ENCODE data around the gene CUL9. TPM values are rescaled to one million over a fixed set of nuclear protein-coding genes. Genes with fewer than 3 reads are reported as not detected.

Gene CUL9
- total RNA-seq, 2 experiments from 2014 or later: 34.0 to 35.1 TPM

GRCh38 chr6:43258807-43259686 is 77.1 kb downstream of the CUL9 start:
- Mint-ChIP-seq H3K27ac (no peak overlapping the region), H3K27me3 (no peaks in the 10 kb centered on the region), H3K4me3 (no peak overlapping the region), H3K4me1 (peaks cover 13% of the 10 kb centered on the region), H3K9me3 (ENCODE audit: low read depth) (no peaks in the 10 kb centered on the region), H3K36me3 (ENCODE audit: low read depth) (no peaks in the 10 kb centered on the region)
- CTCF ChIA-PET: interaction anchor here (0.5 to 0.6 kb wide), 3 partner anchors 10 to 139 kb away, joined by 3 to 4 read pairs (median 3); no protein-coding TSS in a partner anchor
- intact Hi-C loops (cut with DNase I, micrococcal nuclease): no loop called here
- ATAC-seq (no peak), DNase-seq (no peak)
- POLR2A ChIA-PET: no interaction called here

GRCh38 chr6:43260791-43261190 is 78.8 kb downstream of the CUL9 start:
- H3K27ac Mint-ChIP-seq: no peak overlapping the region
- intact Hi-C loops (cut with DNase I, micrococcal nuclease): no loop called here
- no peaks in the 10 kb centered on the region for H3K36me3 Mint-ChIP-seq (ENCODE audit: low read depth)

DNA sequence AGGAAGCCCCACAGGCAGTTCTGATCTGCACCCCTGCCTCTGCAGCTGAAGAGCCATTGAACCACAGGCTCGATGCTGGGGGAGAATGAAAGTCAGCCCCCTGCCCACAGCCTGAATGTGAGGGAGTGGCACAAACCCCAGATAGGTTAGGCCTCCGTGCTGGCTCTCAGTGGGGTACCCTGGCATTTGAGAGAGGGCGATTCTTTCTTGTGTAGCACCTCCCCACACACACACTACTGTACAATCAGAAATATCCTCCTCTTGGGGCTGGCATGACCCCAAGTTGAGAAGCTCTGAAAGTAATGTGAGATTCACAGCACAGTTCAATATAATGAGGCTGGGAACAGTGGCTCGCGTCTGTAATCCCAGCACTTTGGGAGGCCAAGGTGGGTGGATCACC is 79.2 kb downstream of the CUL9 start:
- H3K27me3 Mint-ChIP-seq: no peaks in the 10 kb centered on the region
- no peak overlapping the region for H3K4me3 Mint-ChIP-seq
- H3K9me3 Mint-ChIP-seq (ENCODE audit: low read depth): no peaks in the 10 kb centered on the region
- ChIA-PET CTCF (interaction anchor here (0.7 to 3.8 kb wide), 2 partner anchors 17 to 246 kb away, joined by 5 to 21 read pairs; no protein-coding TSS in a partner anchor), POLR2A (no interaction called here)
- no peak for DNase-seq
- H3K36me3 Mint-ChIP-seq (ENCODE audit: low read depth): no peaks in the 10 kb centered on the region
- peaks cover 8% of the 10 kb centered on the region for H3K4me1 Mint-ChIP-seq
- no peak overlapping the region for H3K27ac Mint-ChIP-seq
- intact Hi-C loops (cut with DNase I, micrococcal nuclease): no loop called here
- ATAC-seq: no peak

More at GRCh38 chr6:43260791-43261190, 78.8 kb downstream of the CUL9 start:
- Mint-ChIP-seq H3K4me3 (no peak overlapping the region), H3K9me3 (ENCODE audit: low read depth) (no peaks in the 10 kb centered on the region), H3K4me1 (peaks cover 8% of the 10 kb centered on the region), H3K27me3 (no peaks in the 10 kb centered on the region)
- POLR2A ChIA-PET: no interaction called here
- CTCF ChIA-PET: no interaction called here
- no peak for ATAC-seq
- DNase-seq: no peak

DNA sequence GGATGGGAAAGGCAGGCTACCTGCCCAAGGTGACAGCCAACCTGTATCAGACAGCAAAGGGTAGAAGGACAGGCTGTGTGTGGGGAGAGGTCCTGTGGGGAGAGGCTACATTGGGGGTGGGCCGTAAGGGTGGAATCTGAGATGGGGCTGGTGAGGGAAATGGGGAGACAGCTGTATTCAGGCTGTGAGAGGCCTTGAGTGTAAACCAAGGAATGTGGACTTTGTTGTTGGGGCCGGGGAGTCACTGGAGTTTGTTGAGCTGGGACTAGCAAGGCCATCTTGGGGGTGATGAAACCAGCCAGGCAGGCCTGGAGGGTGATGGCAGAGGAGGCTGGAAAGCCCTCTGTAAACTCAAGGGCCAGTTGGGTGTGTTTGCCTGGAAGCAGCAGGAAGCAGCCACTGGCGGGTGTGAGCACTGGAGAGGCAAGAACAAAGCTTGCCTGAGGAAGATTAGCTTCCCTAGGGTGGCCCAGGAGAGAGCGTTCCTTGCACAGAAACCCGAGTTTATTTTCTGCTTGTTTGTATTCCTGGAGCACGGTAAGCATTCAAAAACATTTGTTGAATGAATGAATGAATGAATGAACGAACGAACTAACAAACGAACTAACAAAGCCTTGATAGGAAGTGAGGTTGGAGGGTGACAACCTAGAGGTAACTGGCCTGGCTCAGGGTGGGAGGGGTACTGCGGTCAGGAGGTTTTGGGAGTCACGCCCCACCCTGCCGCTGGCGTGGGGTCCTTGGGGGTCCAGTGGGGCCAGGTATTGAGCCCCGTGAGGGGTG is 80.2 kb downstream of the CUL9 start:
- no peak for DNase-seq
- intact Hi-C loops (cut with DNase I, micrococcal nuclease): no loop called here
- peaks cover 7% of the 10 kb centered on the region for H3K4me1 Mint-ChIP-seq
- no peaks in the 10 kb centered on the region for H3K36me3 Mint-ChIP-seq (ENCODE audit: low read depth)
- H3K27me3 Mint-ChIP-seq: no peaks in the 10 kb centered on the region
- ATAC-seq: no peak
- no peak overlapping the region for H3K27ac Mint-ChIP-seq
- CTCF ChIA-PET: interaction anchor here (0.5 to 3.8 kb wide), 6 partner anchors 34 to 270 kb away, joined by 3 to 21 read pairs (median 4); partner anchors contain the start of gene CUL7
- POLR2A ChIA-PET: no interaction called here
- no peak overlapping the region for H3K4me3 Mint-ChIP-seq
- no peaks in the 10 kb centered on the region for H3K9me3 Mint-ChIP-seq (ENCODE audit: low read depth)

- intact Hi-C loops (cut with DNase I, micrococcal nuclease): loop anchor here (1.0 kb wide), 3 partner anchors 71 to 243 kb away; no protein-coding TSS in a partner anchor
- peaks cover 3% of the 10 kb centered on the region for H3K4me1 Mint-ChIP-seq
- H3K27me3 Mint-ChIP-seq: no peaks in the 10 kb centered on the region
- DNase-seq: no peak
- ChIA-PET POLR2A (no interaction called here), CTCF (interaction anchor here (0.6 to 3.8 kb wide), 7 partner anchors 33 to 281 kb away, joined by 3 to 21 read pairs (median 3); no protein-coding TSS in a partner anchor)
- no peak overlapping the region for H3K4me3 Mint-ChIP-seq
- H3K9me3 Mint-ChIP-seq (ENCODE audit: low read depth): no peaks in the 10 kb centered on the region
- no peak overlapping the region for H3K27ac Mint-ChIP-seq
- no peaks in the 10 kb centered on the region for H3K36me3 Mint-ChIP-seq (ENCODE audit: low read depth)
- ATAC-seq: no peak
Measured at GRCh38 chr6:43262780-43263313, 80.9 kb downstream of the CUL9 start.

DNA sequence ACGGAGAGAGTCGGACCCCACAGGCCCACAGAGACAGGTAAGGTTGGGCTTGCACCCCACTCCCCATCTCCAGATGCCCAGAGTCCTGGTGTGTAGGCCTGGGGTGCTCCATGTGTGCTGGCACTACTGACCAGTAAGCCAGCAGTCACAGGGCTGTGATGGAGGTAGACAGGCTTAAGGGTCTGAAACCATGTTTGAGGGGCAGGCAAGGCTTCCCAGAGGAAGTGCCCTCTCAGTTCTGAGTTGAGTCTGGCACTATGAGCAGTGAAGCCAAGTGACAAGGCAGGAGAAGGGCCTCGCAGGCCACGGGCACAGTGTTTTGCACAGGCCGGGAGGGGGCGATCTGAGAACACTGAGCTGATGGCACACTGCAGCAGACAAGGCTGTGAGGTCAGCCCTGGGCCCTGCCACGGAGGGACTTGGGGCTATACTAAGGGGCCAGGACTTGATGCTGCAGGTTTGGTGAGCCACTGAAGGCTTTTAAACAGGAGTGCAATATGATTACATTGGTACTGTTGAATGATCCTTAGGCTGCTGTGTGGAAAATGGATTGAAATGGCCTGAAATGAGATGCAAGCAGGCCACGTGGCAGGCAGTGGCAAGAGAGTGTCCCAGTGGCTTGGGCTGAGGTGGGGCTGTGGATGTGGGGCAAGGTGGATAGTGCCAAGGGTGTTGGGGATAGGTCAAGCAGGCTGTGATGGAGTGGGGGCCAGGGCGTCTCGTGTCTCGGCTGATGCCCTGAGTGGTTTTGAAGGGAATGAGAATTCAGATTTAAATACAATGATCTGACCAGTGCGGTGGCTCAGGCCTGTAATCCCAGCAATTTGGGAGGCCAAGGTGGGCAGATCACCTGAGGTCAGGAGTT is 81.5 kb downstream of the CUL9 start:
- peak; percentile 99 for ATAC-seq
- no peaks in the 10 kb centered on the region for H3K27me3 Mint-ChIP-seq
- CTCF ChIA-PET: interaction anchor here (0.6 to 3.8 kb wide), 12 partner anchors 9 to 281 kb away, joined by 3 to 21 read pairs (median 3); partner anchors contain the start of gene SLC22A7
- peak; percentile 89 for DNase-seq
- H3K4me3 Mint-ChIP-seq: no peak overlapping the region
- intact Hi-C loops (cut with DNase I, micrococcal nuclease): loop anchor here (1.0 kb wide), 3 partner anchors 71 to 243 kb away; no protein-coding TSS in a partner anchor
- peaks cover 3% of the 10 kb centered on the region for H3K4me1 Mint-ChIP-seq
- no peaks in the 10 kb centered on the region for H3K9me3 Mint-ChIP-seq (ENCODE audit: low read depth)
- POLR2A ChIA-PET: no interaction called here
- H3K36me3 Mint-ChIP-seq (ENCODE audit: low read depth): no peaks in the 10 kb centered on the region
- no peak overlapping the region for H3K27ac Mint-ChIP-seq

GRCh38 chr6:43264599-43265145 is 82.7 kb downstream of the CUL9 start:
- peaks cover 7% of the 10 kb centered on the region for H3K4me1 Mint-ChIP-seq
- DNase-seq (no peak), ATAC-seq (no peak)
- no peaks in the 10 kb centered on the region for H3K36me3 Mint-ChIP-seq (ENCODE audit: low read depth)
- H3K4me3 Mint-ChIP-seq: no peak overlapping the region
- H3K27me3 Mint-ChIP-seq: peaks cover 4% of the 10 kb centered on the region
- intact Hi-C loops (cut with DNase I, micrococcal nuclease): no loop called here
- H3K9me3 Mint-ChIP-seq (ENCODE audit: low read depth): no peaks in the 10 kb centered on the region
- H3K27ac Mint-ChIP-seq: no peak overlapping the region
- ChIA-PET CTCF (interaction anchor here (0.7 to 3.8 kb wide), 10 partner anchors 8 to 242 kb away, joined by 3 to 21 read pairs (median 3); partner anchors contain the start of gene SLC22A7), POLR2A (no interaction called here)

DNA sequence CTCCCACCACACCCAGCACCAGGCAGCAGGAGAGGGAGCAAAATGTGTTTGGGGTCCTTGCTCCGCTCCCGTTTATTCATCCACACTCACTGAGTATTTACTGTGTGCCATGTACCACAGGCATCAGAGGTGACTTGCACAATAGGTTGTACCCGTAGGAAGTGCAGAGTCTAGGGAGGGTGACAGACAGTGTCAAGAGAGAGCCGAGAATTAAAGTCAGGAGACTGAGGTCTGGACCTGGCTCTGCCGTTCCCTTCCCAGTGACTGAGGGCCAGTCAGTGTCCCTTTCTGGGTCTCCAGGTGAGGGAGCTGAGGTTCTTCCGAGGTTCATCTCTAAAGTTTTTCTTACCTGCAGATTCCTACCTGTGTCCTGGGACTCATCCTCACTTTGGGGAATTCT is 83.6 kb downstream of the CUL9 start:
- intact Hi-C loops (cut with DNase I, micrococcal nuclease): no loop called here
- POLR2A ChIA-PET: no interaction called here
- CTCF ChIA-PET: interaction anchor here (0.7 to 1.7 kb wide), 3 partner anchors 100 to 228 kb away, joined by 3 read pairs; no protein-coding TSS in a partner anchor
- H3K27ac Mint-ChIP-seq: no peak overlapping the region
- H3K4me3 Mint-ChIP-seq: no peak overlapping the region
- no peaks in the 10 kb centered on the region for H3K36me3 Mint-ChIP-seq (ENCODE audit: low read depth)
- ATAC-seq (no peak), DNase-seq (no peak)
- H3K27me3 Mint-ChIP-seq: peaks cover 7% of the 10 kb centered on the region
- H3K9me3 Mint-ChIP-seq (ENCODE audit: low read depth): no peaks in the 10 kb centered on the region
- H3K4me1 Mint-ChIP-seq: peaks cover 7% of the 10 kb centered on the region

DNA sequence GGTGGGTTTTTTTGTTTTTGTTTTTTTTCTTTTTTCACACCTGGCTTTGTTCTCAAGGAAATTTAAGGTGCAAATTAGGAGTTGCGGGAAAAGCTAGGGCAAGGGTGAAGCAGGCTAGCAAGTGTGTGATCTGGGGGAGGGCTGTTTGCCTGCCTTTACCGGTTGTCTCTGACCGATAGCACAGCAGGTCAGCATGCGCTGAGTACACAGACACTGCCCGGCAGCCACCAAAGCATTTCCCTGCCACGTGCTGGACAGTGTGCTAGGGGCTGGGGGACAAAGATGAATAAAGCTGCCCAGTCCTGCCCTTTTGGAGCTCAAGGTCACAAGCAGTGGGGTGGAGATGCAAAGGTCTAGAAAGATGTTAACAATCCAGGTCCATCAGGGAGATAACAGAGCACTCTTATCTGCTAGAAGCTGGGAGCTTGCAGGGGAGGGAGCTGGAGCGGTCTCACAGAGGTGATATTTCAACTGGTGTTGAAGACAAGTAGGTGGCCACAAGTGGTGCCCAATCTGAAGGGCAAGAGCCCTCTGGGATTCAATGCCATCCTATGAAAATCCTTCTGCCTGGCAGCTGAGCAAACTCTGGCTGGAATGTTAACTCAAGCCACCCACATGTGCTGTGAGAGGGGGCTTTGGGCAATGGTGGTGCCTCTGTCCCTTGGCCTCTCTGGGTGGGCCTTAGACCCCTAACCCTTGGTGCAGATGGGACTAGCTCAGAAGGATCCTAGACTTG is 85.8 kb downstream of the CUL9 start:
- H3K27me3 Mint-ChIP-seq: peaks cover 7% of the 10 kb centered on the region
- ChIA-PET CTCF (interaction anchor here (0.7 to 1.2 kb wide), 3 partner anchors 41 to 239 kb away, joined by 3 to 4 read pairs (median 3); partner anchors contain the start of gene CRIP3), POLR2A (no interaction called here)
- H3K4me1 Mint-ChIP-seq: peaks cover 7% of the 10 kb centered on the region
- DNase-seq (no peak), ATAC-seq (no peak)
- no peak overlapping the region for H3K4me3 Mint-ChIP-seq
- intact Hi-C loops (cut with DNase I, micrococcal nuclease): no loop called here
- no peak overlapping the region for H3K27ac Mint-ChIP-seq
- no peaks in the 10 kb centered on the region for H3K9me3 Mint-ChIP-seq (ENCODE audit: low read depth)
- no peaks in the 10 kb centered on the region for H3K36me3 Mint-ChIP-seq (ENCODE audit: low read depth)

- H3K36me3 Mint-ChIP-seq (ENCODE audit: low read depth): no peaks in the 10 kb centered on the region
- H3K4me3 Mint-ChIP-seq: no peak overlapping the region
- CTCF ChIA-PET: interaction anchor here (0.7 to 1.2 kb wide), 4 partner anchors 17 to 238 kb away, joined by 3 to 4 read pairs (median 3); partner anchors contain the start of gene CRIP3
- no peak for DNase-seq
- POLR2A ChIA-PET: no interaction called here
- no peak for ATAC-seq
- no peaks in the 10 kb centered on the region for H3K9me3 Mint-ChIP-seq (ENCODE audit: low read depth)
- no peak overlapping the region for H3K27ac Mint-ChIP-seq
- peaks cover 7% of the 10 kb centered on the region for H3K27me3 Mint-ChIP-seq
- intact Hi-C loops (cut with DNase I, micrococcal nuclease): no loop called here
- H3K4me1 Mint-ChIP-seq: peaks cover 7% of the 10 kb centered on the region
Measured at GRCh38 chr6:43268355-43268700, 86.3 kb downstream of the CUL9 start.
